Spleen (tissue), 11 donors: Measurements from ENCODE around the gene RDH8. TPM values are rescaled to one million over a fixed set of nuclear protein-coding genes. Genes with fewer than 3 reads are reported as not detected.
A peak's percentile ranks its signal among the peaks of the same experiment; 100 is the strongest.

Experiments
- DNase-seq: peaks from one replicate; pipeline ENCODE4 v3.0.0-alpha.2; 2020
- H3K27ac ChIP-seq, 8 donors: fragments of 200-600 bp; sonication (generic) in 7 of 8; 1 replicate in 4 of 8; 2 replicates in 4 of 8; pipeline versions ENCODE4 v1.5.0 to v1.8.0; 2016 to 2021; ENCODE audit warnings: inconsistent platforms in 4 of 8, mild to moderate bottlenecking in 4 of 8, moderate library complexity in 1 of 8
- H3K27me3 ChIP-seq, 7 donors: fragments of 200-600 bp; sonication (generic) in 6 of 7; replicated peaks in 1 of 7; 1 replicate in 4 of 7; 2 replicates in 3 of 7; pipeline versions ENCODE4 v1.5.0 to v1.8.0; 2016 to 2021; ENCODE audit warnings: inconsistent platforms in 3 of 7, mild to moderate bottlenecking in 1 of 7
- H3K36me3 ChIP-seq, 6 donors: fragments of 200-600 bp; sonication (generic) in 5 of 6; 1 replicate in 4 of 6; 2 replicates in 2 of 6; pipeline versions ENCODE4 v1.5.0 to v1.8.0; 2016 to 2021; ENCODE audit warnings: inconsistent platforms in 2 of 6
- H3K4me1 ChIP-seq, 6 donors: fragments of 200-600 bp; sonication (generic) in 5 of 6; 1 replicate in 3 of 6; 2 replicates in 3 of 6; pipeline versions ENCODE4 v1.5.0 to v1.8.0; 2016 to 2021; ENCODE audit warnings: inconsistent platforms in 3 of 6
- H3K4me3 ChIP-seq, 8 donors: fragments of 200-600 bp; sonication (generic) in 7 of 8; 1 replicate in 4 of 8; 2 replicates in 4 of 8; pipeline versions ENCODE4 v1.5.0 to v1.8.0; 2016 to 2021; ENCODE audit warnings: inconsistent platforms in 4 of 8, mild to moderate bottlenecking in 4 of 8, moderate library complexity in 2 of 8
- H3K9me3 ChIP-seq, 8 donors: fragments of 200-600 bp; sonication (generic) in 7 of 8; 1 replicate in 4 of 8; 2 replicates in 4 of 8; pipeline versions ENCODE4 v1.5.0 to v1.8.0; 2016 to 2021; ENCODE audit warnings: inconsistent platforms in 4 of 8
- CTCF ChIP-seq, 11 experiments: fragments of 200-600 bp in 7 of 11; fragments of 450-650 bp in 4 of 11; sonication (generic) in 4 of 11; IDR thresholded peaks in 8 of 11; conservative IDR thresholded peaks in 3 of 11; 1 replicate in 7 of 11; 2 replicates in 4 of 11; pipeline versions ENCODE4 v1.4.0 to v1.8.0; 2016 to 2021; ENCODE audit warnings: antibody characterized with exemption in 11 of 11, inconsistent platforms in 4 of 11, mild to moderate bottlenecking in 1 of 11
- POLR2A ChIP-seq, 3 donors: fragments of 450-650 bp; IDR thresholded peaks; one replicate each; pipeline ENCODE4 v1.5.1; 2017; ENCODE audit warnings: antibody characterized with exemption in 3 of 3, mild to moderate bottlenecking in 1 of 3
- POLR2AphosphoS5 ChIP-seq, 3 donors: sonication (generic); formaldehyde crosslinking; IDR thresholded peaks; one replicate each; pipeline ENCODE4 v1.5.1; 2017; ENCODE audit warnings: antibody characterized with exemption in 3 of 3
- WGBS, 5 donors: extraction: QIAGEN DNeasy Blood & Tissue Kit in 3 of 5; methylation state at CpG; one replicate each; pipeline versions ENCODE4 v1.1.5 to v1.1.7; 2013 to 2018; 5-methylcytosine and 5-hydroxymethylcytosine counted together
- intact Hi-C: fragments of 100-400 bp; cut with DNase I; formaldehyde crosslinking; loops from one replicate; pipeline ENCODE4 v1.15.0; 2023; ENCODE audit warnings: low total_unique reads
- polyA plus RNA-seq, 3 donors: library from polyadenylated mRNA; stranded (reverse); fragments of 200-250 nt; gene quantifications; one replicate each; pipeline ENCODE4 v1.2.1, GENCODE V29; 2013
- total RNA-seq, 7 donors: library from RNA; depleted of rRNA in 3 of 7; stranded (reverse); fragments of >200 nt in 3 of 7; fragmentation: NEBNext Ultra II Directional in 4 of 7; extraction: Animal tissue kit (Norgen Biotek cat#: 25700) in 4 of 7; gene quantifications; one replicate each; pipeline versions ENCODE4 v1.1.0 to v1.2.1, GENCODE V29; 2016 to 2021
- donor health status: healthy with polysubstance abuse.
- donor health status: DM: no; HTN: no; CAD: no; lungs with moderate emphysema.
- donor health status: DM: no; HTN: no; CAD: no.
- donor health status: Bipolar disorder and iron deficiency.
- donor health status: healthy.
- donor health status: DM: no; HTN: no; CAD: no.
- donor health status: DM: yes; HTN: yes; CAD: no.

RDH8 gene
- total and polyA plus RNA-seq, 10 donors, result not detected

- intact Hi-C loops, result no loop called here
- Histone ChIP-seq H3K27ac (no peak overlapping the region), H3K4me3 (no peak overlapping the region), H3K4me1 (peaks cover 0 to 7% (median 0%) of the 10 kb centered on the region in 6 donors), H3K9me3 (no peaks in the 10 kb centered on the region), H3K27me3 (peaks cover 0 to 57% (median 0%) of the 10 kb centered on the region in 7 donors), H3K36me3 (no peaks in the 10 kb centered on the region)
- DNase-seq, result no peak
- no peak for TF ChIP-seq POLR2AphosphoS5 (IDR thresholded peaks at IDR 0.05)
- peak in 10 of 11 experiments; percentile 28 to 72 (median 48) for TF ChIP-seq CTCF (IDR thresholded peaks at IDR 0.05 in 8 of 11, conservative IDR thresholded peaks at IDR 0.05 in 3 of 11)
- WGBS, 5 donors, result 10 to 14% (median 12%) methylated on average over 16 of the region's 16 CpGs
Measured at GRCh38 chr19:10000171-10000826, 13.0 kb upstream of the RDH8 start.

- intact Hi-C loops, result no loop called here
- no peak overlapping the region for H3K27ac ChIP-seq
- H3K4me3 ChIP-seq, result no peak overlapping the region
- 36 to 60% (median 51%) methylated on average over 4 to 6 of the region's 6 CpGs for WGBS, 5 donors
- no peak for DNase-seq
- TF ChIP-seq POLR2AphosphoS5 (IDR thresholded peaks at IDR 0.05) (peak in 1 of 3 donors; percentile 18), POLR2A (IDR thresholded peaks at IDR 0.05) (no peak), CTCF (IDR thresholded peaks at IDR 0.05 in 8 of 11, conservative IDR thresholded peaks at IDR 0.05 in 3 of 11) (peak in 4 of 11 experiments; percentile 12 to 40 (median 28))
- peaks cover 0 to 73% (median 7%) of the 10 kb centered on the region in 7 donors for H3K27me3 ChIP-seq
- H3K9me3 ChIP-seq, result no peaks in the 10 kb centered on the region
- H3K4me1 ChIP-seq, result peaks cover 0 to 7% (median 0%) of the 10 kb centered on the region in 6 donors
- no peaks in the 10 kb centered on the region for H3K36me3 ChIP-seq
Measured at GRCh38 chr19:10001899-10002298, 11.4 kb upstream of the RDH8 start.

- TF ChIP-seq POLR2A (IDR thresholded peaks at IDR 0.05) (no peak), POLR2AphosphoS5 (IDR thresholded peaks at IDR 0.05) (no peak), CTCF (IDR thresholded peaks at IDR 0.05 in 8 of 11, conservative IDR thresholded peaks at IDR 0.05 in 3 of 11) (no peak)
- H3K4me3 ChIP-seq, result no peak overlapping the region
- no peaks in the 10 kb centered on the region for H3K36me3 ChIP-seq
- H3K9me3 ChIP-seq, result no peaks in the 10 kb centered on the region
- DNase-seq, result no peak
- H3K27me3 ChIP-seq, result peaks cover 0 to 87% (median 7%) of the 10 kb centered on the region in 7 donors
- peaks cover 0 to 9% (median 0%) of the 10 kb centered on the region in 6 donors for H3K4me1 ChIP-seq
- intact Hi-C loops, result no loop called here
- WGBS, 5 donors, result 56 to 80% (median 64%) methylated on average over 6 of the region's 6 CpGs
- H3K27ac ChIP-seq, result no peak overlapping the region
Measured at GRCh38 chr19:10003271-10003670, 10.0 kb upstream of the RDH8 start.

GRCh38 chr19:10004617-10005016 is 8.7 kb upstream of the RDH8 start:
- intact Hi-C loops, result no loop called here
- Histone ChIP-seq H3K36me3 (no peaks in the 10 kb centered on the region), H3K9me3 (no peaks in the 10 kb centered on the region), H3K4me3 (no peak overlapping the region), H3K4me1 (peaks cover 0 to 22% (median 3%) of the 10 kb centered on the region in 6 donors), H3K27me3 (peaks cover 0 to 97% (median 15%) of the 10 kb centered on the region in 7 donors), H3K27ac (no peak overlapping the region)
- no peak for DNase-seq
- 75 to 90% (median 83%) methylated on average over 9 of the region's 9 CpGs for WGBS, 5 donors
- no peak for TF ChIP-seq POLR2A (IDR thresholded peaks at IDR 0.05)
- no peak for TF ChIP-seq POLR2AphosphoS5 (IDR thresholded peaks at IDR 0.05)
